Myocyte (in vitro differentiated cells): Measurements from ENCODE around the gene FNDC8. TPM values are rescaled to one million over a fixed set of nuclear protein-coding genes. Genes with fewer than 3 reads are reported as not detected.
"Not testable (repeated sequence)": the region's sequence is repeated elsewhere in the genome, so short reads cannot be mapped to it uniquely, and the experiment has no call there.

Source experiments
- DNase-seq: peaks from one replicate; pipeline ENCODE4 v3.0.0-alpha.2; 2012; ENCODE audit warnings: low read depth
- total RNA-seq: library from RNA; depleted of rRNA; stranded (reverse); fragments of >200 nt; gene quantifications from 2 replicates; pipeline ENCODE4 v1.2.3, GENCODE V29; 2014

Gene FNDC8
- total RNA-seq, 1 donor from 2014 or later: not detected

- DNase-seq: peak; percentile 81
Measured at GRCh38 chr17:35141681-35142466, 20.5 kb downstream of the FNDC8 start, which contains the start of gene NLE1. Gene NLE1, minus strand, starts transcription at chr17:35142303. Its CDS starts 28 bp downstream, at chr17:35142275.

GRCh38 chr17:35142467-35142796, 21.0 kb downstream of the FNDC8 start:
- no peak for DNase-seq

GRCh38 chr17:35144840-35145239, 23.4 kb downstream of the FNDC8 start:
- no peak for DNase-seq

- peak; percentile 37 for DNase-seq
Measured at GRCh38 chr17:35146214-35146833, 24.9 kb downstream of the FNDC8 start.

- peak; percentile 96 for DNase-seq
Measured at GRCh38 chr17:35147375-35147905, 26.0 kb downstream of the FNDC8 start, which contains the start of gene UNC45B. Gene UNC45B, plus strand, starts transcription at chr17:35147817. Its CDS starts 447 bp downstream, at chr17:35148264.

- peak; percentile 42 for DNase-seq
Measured at GRCh38 chr17:35148144-35148543, 26.7 kb downstream of the FNDC8 start.

GRCh38 chr17:35149941-35150340, 28.5 kb downstream of the FNDC8 start:
- DNase-seq: no peak

GRCh38 chr17:35151080-35151479, 29.7 kb downstream of the FNDC8 start:
- DNase-seq: not testable (repeated sequence)

- DNase-seq: no peak
Measured at GRCh38 chr17:35152421-35153140, 31.2 kb downstream of the FNDC8 start.

GRCh38 chr17:35154196-35155165, 33.1 kb downstream of the FNDC8 start:
- no peak for DNase-seq

GRCh38 chr17:35155246-35155645, 33.8 kb downstream of the FNDC8 start:
- DNase-seq: no peak

- DNase-seq: no peak
Measured at GRCh38 chr17:35159940-35160339, 38.5 kb downstream of the FNDC8 start.

- DNase-seq: no peak
Measured at GRCh38 chr17:35160354-35161201, 39.2 kb downstream of the FNDC8 start.

- no peak for DNase-seq
Measured at GRCh38 chr17:35161281-35161761, 39.9 kb downstream of the FNDC8 start.

GRCh38 chr17:35162755-35163154, 41.3 kb downstream of the FNDC8 start:
- DNase-seq: no peak

GRCh38 chr17:35163886-35164285, 42.5 kb downstream of the FNDC8 start:
- no peak for DNase-seq

GRCh38 chr17:35164716-35165115, 43.3 kb downstream of the FNDC8 start:
- DNase-seq: no peak

GRCh38 chr17:35166526-35166925, 45.1 kb downstream of the FNDC8 start:
- no peak for DNase-seq

- peak; percentile 65 for DNase-seq
Measured at GRCh38 chr17:35167046-35167445, 45.6 kb downstream of the FNDC8 start.
